ENCODE results near the gene LGR6. TPM values are rescaled to one million over a fixed set of nuclear protein-coding genes. Genes with fewer than 3 reads are reported as not detected.

Gene LGR6
- total RNA-seq, 1 experiment from 2014 or later = 1.0 TPM

- Mint-ChIP-seq H3K9me3 (no peaks in the 10 kb centered on the region), H3K4me1 (peaks cover 15 to 29% of the 10 kb centered on the region in 2 experiments), H3K27me3 (ENCODE audit: low read depth) (peaks cover 7% of the 10 kb centered on the region), H3K36me3 (ENCODE audit: insufficient read depth in 1 of 3, low read depth in 3 of 3) (no peaks in the 10 kb centered on the region), H3K4me3 (no peak overlapping the region), H3K27ac (no peak overlapping the region; a peak in 1 of 7 replicates)
- no peak overlapping the region for H3K4ac ChIP-seq (ENCODE audit: low read depth, low read length)
- H2BK5ac ChIP-seq (ENCODE audit: insufficient read length, low read length) = no peak overlapping the region
- WGBS (ENCODE audit: extremely low coverage, insufficient read length, low lambda C conversion rate) = no CpG with 5 or more reads among the region's 2 CpGs
- no peak overlapping the region for H3K9ac ChIP-seq (ENCODE audit: extremely low read depth, insufficient read length, low read length)
- H2BK15ac ChIP-seq (ENCODE audit: low read depth, low read length) = no peak overlapping the region
- H2BK20ac ChIP-seq (ENCODE audit: low read depth, low read length, poor library complexity, severe bottlenecking) = no peak overlapping the region
- no peak overlapping the region for H3K14ac ChIP-seq (ENCODE audit: insufficient read depth, low read length)
- no peak overlapping the region for H3K56ac ChIP-seq (ENCODE audit: insufficient read length, low read depth, low read length)
- H4K91ac ChIP-seq (ENCODE audit: insufficient read length, low read depth, low read length) = no peak overlapping the region
- H3K23ac ChIP-seq (ENCODE audit: insufficient read length, low read depth, low read length) = no peak overlapping the region
- H2BK12ac ChIP-seq (ENCODE audit: insufficient read length, low read depth, low read length) = no peak overlapping the region
- TF ChIP-seq, protein P1, sequence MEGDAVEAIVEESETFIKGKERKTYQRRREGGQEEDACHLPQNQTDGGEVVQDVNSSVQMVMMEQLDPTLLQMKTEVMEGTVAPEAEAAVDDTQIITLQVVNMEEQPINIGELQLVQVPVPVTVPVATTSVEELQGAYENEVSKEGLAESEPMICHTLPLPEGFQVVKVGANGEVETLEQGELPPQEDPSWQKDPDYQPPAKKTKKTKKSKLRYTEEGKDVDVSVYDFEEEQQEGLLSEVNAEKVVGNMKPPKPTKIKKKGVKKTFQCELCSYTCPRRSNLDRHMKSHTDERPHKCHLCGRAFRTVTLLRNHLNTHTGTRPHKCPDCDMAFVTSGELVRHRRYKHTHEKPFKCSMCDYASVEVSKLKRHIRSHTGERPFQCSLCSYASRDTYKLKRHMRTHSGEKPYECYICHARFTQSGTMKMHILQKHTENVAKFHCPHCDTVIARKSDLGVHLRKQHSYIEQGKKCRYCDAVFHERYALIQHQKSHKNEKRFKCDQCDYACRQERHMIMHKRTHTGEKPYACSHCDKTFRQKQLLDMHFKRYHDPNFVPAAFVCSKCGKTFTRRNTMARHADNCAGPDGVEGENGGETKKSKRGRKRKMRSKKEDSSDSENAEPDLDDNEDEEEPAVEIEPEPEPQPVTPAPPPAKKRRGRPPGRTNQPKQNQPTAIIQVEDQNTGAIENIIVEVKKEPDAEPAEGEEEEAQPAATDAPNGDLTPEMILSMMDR (conservative IDR thresholded peaks at IDR 0.05) = no peak
- H3K4me2 ChIP-seq (ENCODE audit: insufficient read depth, insufficient read length, low read length) = no peak overlapping the region
- no peak overlapping the region for H3T11ph ChIP-seq (ENCODE audit: low read length)
- no peak for DNase-seq
- no peak overlapping the region for H3K18ac ChIP-seq (ENCODE audit: insufficient read length, low read depth, low read length)
- no peak overlapping the region for H2AK5ac ChIP-seq (ENCODE audit: insufficient read length, low read length)
- no peaks in the 10 kb centered on the region for H3K79me2 ChIP-seq (ENCODE audit: insufficient read depth, low read length)
- no peaks in the 10 kb centered on the region for H4K20me1 ChIP-seq (ENCODE audit: control insufficient read depth, insufficient read depth, insufficient read length)
- H2AFZ ChIP-seq (ENCODE audit: low read length) = no peak overlapping the region
- H3K4me1 ChIP-seq (ENCODE audit: insufficient read depth, low read length) = no peaks in the 10 kb centered on the region
- H3K27me3 ChIP-seq (ENCODE audit: insufficient read depth, low read length) = no peaks in the 10 kb centered on the region
- H3K79me1 ChIP-seq (ENCODE audit: insufficient read depth, low read depth, low read length, poor library complexity, severe bottlenecking) = no peaks in the 10 kb centered on the region
- H4K8ac ChIP-seq (replicated peaks; ENCODE audit: insufficient read length, low read depth, low read length) = no peak overlapping the region
- no peaks in the 10 kb centered on the region for H3K9me3 ChIP-seq (ENCODE audit: control insufficient read depth, low read depth, low read length)
- H3K23me2 ChIP-seq (ENCODE audit: insufficient read length, low read depth, low read length, poor library complexity, severe bottlenecking) = no peaks in the 10 kb centered on the region
- H3K27ac ChIP-seq (ENCODE audit: insufficient read length, low read depth, low read length) = no peak overlapping the region
- H4K5ac ChIP-seq (ENCODE audit: insufficient read length, low read depth, low read length) = no peak overlapping the region
- no peak overlapping the region for H2BK120ac ChIP-seq (ENCODE audit: low read depth, low read length, poor library complexity, severe bottlenecking)
Measured at GRCh38 chr1:202151045-202151444, 42.6 kb upstream of the LGR6 start.

Data from H9 (cell line).